RKO (cell line): Measurements from ENCODE around the gene PMEPA1.
A peak's percentile ranks its signal among the peaks of the same experiment; 100 is the strongest.

ENCODE experiments used
- DNase-seq: peaks from one replicate; pipeline ENCODE4 v3.0.0-alpha.2; 2016; ENCODE audit warnings: low spot score

Gene PMEPA1

DNA sequence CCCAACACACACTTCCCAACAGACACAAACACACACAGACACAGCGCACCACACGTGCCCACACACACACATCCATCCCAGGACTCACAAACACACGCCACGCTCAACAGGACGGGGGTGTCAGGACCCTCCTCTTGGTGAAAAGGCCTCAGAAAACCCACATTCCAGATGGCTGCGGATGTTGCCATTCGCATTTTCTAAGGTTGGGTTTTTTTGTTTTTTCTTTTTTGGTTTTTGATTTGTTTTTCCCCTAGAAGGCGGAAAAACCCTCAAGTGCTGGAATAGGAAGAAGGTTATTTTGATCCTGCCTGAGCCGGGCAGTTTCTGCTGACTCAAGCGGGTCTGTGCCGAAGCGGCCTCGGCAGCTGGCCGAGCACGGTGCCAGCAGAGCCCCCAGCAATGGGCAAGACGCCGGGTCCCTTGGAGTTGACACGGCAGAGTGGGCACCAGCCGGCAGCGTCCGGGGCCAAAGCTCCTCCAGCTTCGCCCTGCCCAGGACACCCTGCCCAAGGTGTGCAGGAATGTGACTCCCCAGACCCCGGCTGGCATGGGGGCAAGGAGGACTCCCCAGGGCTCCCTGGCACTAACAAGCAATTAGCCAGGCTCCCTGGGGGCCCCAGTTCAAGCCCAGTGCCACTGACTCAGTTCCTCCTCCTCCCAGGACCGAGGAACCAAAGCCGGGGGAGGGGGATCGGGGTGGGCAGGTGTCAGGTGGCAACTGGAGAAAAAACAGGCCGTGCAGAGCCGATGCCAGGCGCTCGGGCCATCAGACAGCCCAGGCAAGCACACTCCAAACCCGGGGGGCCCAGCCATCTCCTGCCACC is 48.7 kb downstream of the PMEPA1 start:
- DNase-seq = no peak

DNA sequence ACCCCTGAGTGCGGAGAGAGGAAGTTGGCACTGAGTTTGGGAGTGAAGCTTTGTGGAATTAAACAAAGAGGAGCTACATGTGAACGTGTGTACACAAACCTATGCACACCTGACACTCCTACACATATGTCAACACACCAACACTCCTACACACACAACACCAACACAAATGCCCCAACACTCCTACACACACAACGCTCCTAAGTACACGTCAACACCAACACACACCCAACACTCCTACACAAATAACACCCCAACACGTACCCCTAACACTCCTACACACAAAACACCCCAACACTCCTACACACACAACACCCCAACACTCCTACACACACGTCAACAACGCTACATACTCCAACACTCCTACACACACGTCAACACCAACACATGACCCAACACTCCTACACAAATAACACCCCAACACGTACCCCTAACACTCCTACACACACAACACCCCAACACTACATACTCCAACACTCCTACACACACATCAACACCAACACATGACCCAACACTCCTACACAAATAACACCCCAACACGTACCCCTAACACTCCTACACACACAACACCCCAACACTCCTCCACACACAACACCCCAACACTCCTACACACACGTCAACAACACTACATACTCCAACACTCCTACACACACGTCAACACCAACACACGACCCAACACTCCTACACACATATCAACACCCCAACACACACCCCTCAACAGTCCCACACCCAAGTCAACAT is 49.5 kb downstream of the PMEPA1 start:
- DNase-seq = no peak

GRCh38 chr20:57659517-57660180 is 50.2 kb downstream of the PMEPA1 start:
- no peak for DNase-seq

DNA sequence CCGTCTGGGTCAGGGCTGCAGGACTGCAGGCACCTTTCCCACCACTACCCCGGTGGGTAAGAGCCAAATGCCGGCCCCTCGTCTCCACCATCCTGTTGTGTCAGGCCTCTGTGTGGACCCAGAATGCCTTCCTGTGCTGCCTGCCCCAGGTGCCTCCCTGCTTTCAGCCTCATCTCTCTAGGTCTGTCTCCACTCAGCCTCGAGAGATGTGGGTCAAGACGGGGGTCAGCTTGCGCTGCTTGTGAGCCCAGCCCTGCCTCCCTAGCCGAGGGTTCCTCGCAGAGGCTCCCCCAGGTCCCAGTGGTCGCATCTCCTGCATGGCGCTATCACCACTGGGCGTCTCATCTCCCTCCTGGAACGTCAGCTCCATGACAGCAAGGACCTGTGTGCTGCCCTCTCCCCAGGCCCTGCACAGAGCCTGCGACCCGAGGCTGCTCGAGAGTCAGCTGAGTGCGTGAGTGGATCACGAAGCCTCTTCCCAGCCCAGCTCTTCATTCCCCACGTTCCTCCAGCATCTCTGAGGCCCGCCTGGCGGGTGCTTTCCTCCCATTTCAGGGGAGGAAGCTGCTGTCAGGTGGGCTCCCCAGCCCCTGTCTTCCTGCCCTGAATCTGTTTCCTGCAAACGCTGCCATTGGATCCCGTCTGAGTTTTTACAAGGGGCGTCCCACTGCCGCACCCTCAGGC is 50.8 kb downstream of the PMEPA1 start:
- no peak for DNase-seq

DNA sequence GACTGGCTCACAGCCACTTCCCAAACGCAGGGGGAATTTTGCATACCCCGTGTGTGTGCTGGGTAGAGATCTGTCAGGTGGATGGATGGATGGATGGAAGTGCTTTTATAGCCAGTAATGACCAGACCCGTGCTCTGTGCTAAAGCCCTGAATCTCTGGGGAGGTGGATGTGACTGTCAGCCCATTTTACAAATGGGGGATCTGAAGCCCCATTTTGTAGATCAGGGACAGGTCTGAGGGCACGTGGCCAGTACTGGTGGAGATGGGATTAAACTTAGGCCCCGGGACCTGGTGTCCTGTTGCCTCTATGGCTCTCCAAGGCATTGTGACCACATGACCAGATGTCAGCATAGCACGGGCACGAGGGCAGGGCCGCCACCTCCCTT is 51.4 kb downstream of the PMEPA1 start:
- no peak for DNase-seq

DNA sequence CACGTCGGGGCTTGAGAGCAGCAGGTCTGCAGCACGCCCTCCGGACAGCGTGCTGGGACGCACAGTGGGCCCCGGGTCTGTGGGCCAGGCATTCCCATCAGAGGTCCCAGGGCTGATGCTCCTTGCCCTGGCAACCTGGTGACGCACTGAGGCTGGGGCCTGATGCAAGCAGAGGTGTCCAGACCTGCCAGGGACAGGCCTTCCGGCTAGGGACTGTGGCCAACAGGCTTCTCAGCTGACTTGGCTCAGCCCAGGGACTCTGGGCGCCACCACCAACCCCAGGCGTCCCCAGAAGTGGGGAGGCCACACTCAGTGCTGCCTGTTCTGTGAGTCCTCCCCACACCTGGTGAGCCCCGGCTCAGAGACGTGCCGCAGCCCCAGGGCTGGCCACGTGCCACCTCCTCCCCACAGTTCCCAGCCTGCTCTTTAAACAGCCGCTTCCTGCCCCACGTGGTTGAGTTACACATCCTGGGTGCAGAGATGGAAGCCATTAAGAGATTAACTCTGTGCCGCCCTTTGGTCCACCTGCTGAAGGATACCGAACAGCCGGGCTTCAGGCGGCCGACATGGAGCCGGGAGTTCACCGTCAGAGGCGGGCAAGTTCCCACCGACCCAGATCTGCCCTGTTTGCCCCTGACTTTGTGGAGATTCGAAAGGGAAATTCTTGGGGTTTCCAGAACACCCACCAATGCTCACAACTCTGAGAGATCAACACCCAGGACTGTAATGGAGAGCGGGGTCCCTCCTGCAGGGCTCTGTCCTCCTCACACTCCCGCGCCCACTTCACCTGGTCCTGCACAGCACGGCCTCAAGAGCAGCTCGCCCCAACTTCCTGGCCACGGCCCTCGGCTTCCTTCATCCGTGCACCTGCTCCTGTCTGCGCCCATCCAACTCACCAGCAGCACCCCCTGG is 52.0 kb downstream of the PMEPA1 start:
- DNase-seq = no peak

GRCh38 chr20:57656821-57657534 is 52.8 kb downstream of the PMEPA1 start:
- no peak for DNase-seq

GRCh38 chr20:57656252-57656820 is 53.5 kb downstream of the PMEPA1 start:
- DNase-seq = no peak

- no peak for DNase-seq
These were observed 54.0 kb downstream of the PMEPA1 start for GRCh38 chr20:57655809-57656155.

GRCh38 chr20:57654998-57655808 is 54.6 kb downstream of the PMEPA1 start:
- DNase-seq = no peak

DNA sequence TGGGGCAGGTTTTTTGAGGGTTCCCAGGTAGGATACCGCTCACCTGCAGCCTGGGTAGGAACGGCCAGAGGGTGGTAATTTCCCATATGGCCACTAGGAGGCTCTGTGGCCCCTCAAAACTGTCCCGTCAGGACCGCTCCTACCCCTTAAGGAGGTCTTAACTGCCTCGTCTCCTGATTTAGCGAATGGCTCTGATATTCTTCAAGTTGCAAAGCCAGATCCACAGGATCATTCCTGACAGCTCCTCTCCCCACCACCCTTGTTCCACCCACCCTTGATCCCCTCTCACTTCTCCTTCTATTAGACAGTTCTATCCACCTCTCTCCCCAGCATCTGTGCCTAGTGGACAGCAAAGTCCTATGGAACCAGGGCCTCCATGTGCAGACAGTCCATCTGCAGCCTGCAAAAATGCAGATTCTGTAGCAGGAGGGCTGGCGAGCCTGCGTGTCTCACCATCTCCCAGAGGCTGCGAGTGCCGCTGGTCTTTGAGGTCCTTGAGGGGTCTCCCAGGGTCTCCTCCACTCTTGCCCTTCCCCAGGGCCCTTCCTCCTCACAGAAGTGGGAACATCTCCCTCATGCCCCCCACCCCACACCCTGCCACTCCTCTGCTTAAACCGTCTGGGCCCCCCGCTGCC is 55.3 kb downstream of the PMEPA1 start:
- peak; percentile 40 for DNase-seq

DNA sequence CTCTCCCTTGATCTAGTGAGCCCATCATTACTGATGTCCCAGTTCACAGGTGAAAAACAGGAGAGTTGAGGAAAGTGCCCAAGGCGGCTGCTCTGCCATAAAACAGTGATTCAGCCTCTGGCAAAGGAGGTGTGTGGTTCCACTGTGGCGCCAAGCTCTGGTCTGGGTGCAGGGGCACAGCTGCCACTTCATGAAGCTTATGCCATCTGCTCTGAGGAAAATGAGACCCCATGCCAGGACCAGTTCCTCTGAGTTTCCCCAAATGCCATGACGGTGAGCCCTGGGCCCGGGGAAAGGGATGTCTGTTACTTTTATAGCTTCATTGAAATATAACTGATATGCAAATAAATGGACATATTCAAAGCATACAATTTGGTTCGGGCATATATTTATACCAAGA is 55.9 kb downstream of the PMEPA1 start:
- DNase-seq = no peak

DNA sequence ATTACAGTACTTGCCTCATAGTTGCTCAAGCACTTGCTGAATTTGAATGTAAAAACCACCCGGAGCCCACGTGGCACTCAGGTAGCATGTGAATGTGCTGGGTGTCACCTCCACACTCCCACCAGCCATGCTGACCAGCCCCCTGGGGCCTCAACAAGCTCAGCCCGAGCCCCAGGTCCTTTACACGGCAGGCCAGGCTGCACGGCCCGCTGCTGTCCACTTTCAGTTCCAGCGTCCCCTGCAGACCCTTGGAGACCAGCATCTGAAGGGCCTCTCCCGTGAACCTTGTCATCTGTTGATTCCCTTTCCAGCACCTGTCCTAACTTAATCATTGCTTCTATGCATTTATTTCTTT is 56.3 kb downstream of the PMEPA1 start:
- DNase-seq = no peak

- no peak for DNase-seq
These were observed 56.9 kb downstream of the PMEPA1 start for GRCh38 chr20:57652606-57653545.

- no peak for DNase-seq
These were observed 57.8 kb downstream of the PMEPA1 start for GRCh38 chr20:57651881-57652605.

- no peak for DNase-seq
These were observed 58.9 kb downstream of the PMEPA1 start for GRCh38 chr20:57650756-57651483.

- DNase-seq = no peak
These were observed 59.5 kb downstream of the PMEPA1 start for GRCh38 chr20:57650266-57650665.
